Right lobe of liver (tissue), 6 donors: ENCODE measurements around the gene OR11A1. TPM values are rescaled to one million over a fixed set of nuclear protein-coding genes. Genes with fewer than 3 reads are reported as not detected.
"Not testable (repeated sequence)": the region's sequence is repeated elsewhere in the genome, so short reads cannot be mapped to it uniquely, and the experiment has no call there.

Experiments
- ATAC-seq, 4 donors: fragments of 200-7000 bp; cut with Tn5 transposase; one replicate each; pipeline ENCODE4 v1.9.1; 2020; ENCODE audit warnings: mild to moderate bottlenecking in 4 of 4, moderate library complexity in 4 of 4
- DNase-seq, 3 donors: peaks; one replicate each; pipeline ENCODE4 v3.0.0-alpha.2; 2020
- H3K27ac ChIP-seq, 3 donors: fragments of 200-600 bp; one replicate each; pipeline ENCODE4 v1.8.0; 2022
- H3K27me3 ChIP-seq, 2 donors: fragments of 200-600 bp; one replicate each; pipeline ENCODE4 v1.8.0; 2022
- H3K36me3 ChIP-seq, 4 donors: fragments of 200-600 bp; sonication (generic) in 1 of 4; one replicate each; pipeline versions ENCODE4 v1.5.1 to v1.8.0; 2017 to 2022; ENCODE audit warnings: control low read depth in 1 of 4
- H3K4me1 ChIP-seq, 4 donors: fragments of 200-600 bp; sonication (generic) in 1 of 4; one replicate each; pipeline versions ENCODE4 v1.5.1 to v1.8.0; 2017 to 2022; ENCODE audit warnings: control low read depth in 1 of 4
- H3K4me3 ChIP-seq, 3 donors: fragments of 200-600 bp; one replicate each; pipeline ENCODE4 v1.8.0; 2022
- H3K9me3 ChIP-seq, 4 donors: fragments of 200-600 bp; sonication (generic) in 1 of 4; one replicate each; pipeline versions ENCODE4 v1.5.1 to v1.8.0; 2017 to 2022; ENCODE audit warnings: control low read depth in 1 of 4
- CTCF ChIP-seq, 4 donors: fragments of 200-600 bp in 3 of 4; fragments of 450-650 bp in 1 of 4; IDR thresholded peaks; one replicate each; pipeline versions ENCODE4 v1.5.1 to v1.8.0; 2016 to 2022; ENCODE audit warnings: antibody characterized with exemption in 4 of 4, mild to moderate bottlenecking in 2 of 4
- POLR2A ChIP-seq: fragments of 450-650 bp; IDR thresholded peaks from one replicate; pipeline ENCODE4 v1.6.1; 2017; ENCODE audit warnings: antibody characterized with exemption, mild to moderate bottlenecking
- WGBS: methylation state at CpG from one replicate; pipeline ENCODE4 v1.1.6; 2018; ENCODE audit warnings: low coverage, low lambda C conversion rate; ENCODE audit not compliant: insufficient coverage; ENCODE audit errors: missing lambda C conversion rate; 5-methylcytosine and 5-hydroxymethylcytosine counted together
- intact Hi-C, 2 donors: fragments of 100-400 bp; cut with DNase I; formaldehyde crosslinking; loops; one replicate each; pipeline versions ENCODE4 v1.11.2 to v1.14.1; 2022
- total RNA-seq, 6 experiments: library from RNA; depleted of rRNA in 2 of 6; stranded (reverse); fragments of >200 nt in 2 of 6; fragmentation: NEBNext Ultra II Directional in 3 of 6; extraction: Animal tissue kit (Norgen Biotek cat#: 25700) in 3 of 6; gene quantifications; one replicate each; pipeline versions ENCODE4 v1.1.0 to v1.2.4, GENCODE V29; 2016 to 2023
- donor health status: DM: no; HTN: yes; CAD: no.
- donor health status: DM: no; HTN: no; CAD: no.
- donor health status: DM: no; HTN: no; CAD: no.
- donor health status: DM: no; HTN: yes; CAD: no.
- donor health status: DM: no; HTN: yes; CAD: no.

The OR11A1 gene
- total RNA-seq, 6 experiments from 2014 or later: not detected

GRCh38 chr6:29447670-29448069 is 9.2 kb downstream of the OR11A1 start:
- intact Hi-C loops: no loop called here
- ATAC-seq: no peak

GRCh38 chr6:29444031-29444430 is 12.8 kb downstream of the OR11A1 start:
- H3K36me3 ChIP-seq, intact Hi-C loops, H3K27me3 ChIP-seq, ATAC-seq, H3K9me3 ChIP-seq, H3K4me3 ChIP-seq, H3K27ac ChIP-seq, DNase-seq, H3K4me1 ChIP-seq: not testable (repeated sequence)
- 33% methylated on average over 1 of the region's 1 CpG for WGBS

More at GRCh38 chr6:29447670-29448069, 9.2 kb downstream of the OR11A1 start:
- H3K4me1 ChIP-seq: no peaks in the 10 kb centered on the region
- 75% methylated on average over 1 of the region's 1 CpG for WGBS
- no peaks in the 10 kb centered on the region for H3K36me3 ChIP-seq
- no peaks in the 10 kb centered on the region for H3K9me3 ChIP-seq
- H3K27me3 ChIP-seq: no peaks in the 10 kb centered on the region
- TF ChIP-seq POLR2A (no peak), CTCF (IDR thresholded peaks at IDR 0.05) (no peak)
- H3K4me3 ChIP-seq: no peak overlapping the region
- DNase-seq: no peak
- H3K27ac ChIP-seq: no peak overlapping the region

- Histone ChIP-seq H3K4me1 (no peaks in the 10 kb centered on the region), H3K4me3 (no peak overlapping the region), H3K36me3 (no peaks in the 10 kb centered on the region), H3K27me3 (no peaks in the 10 kb centered on the region), H3K27ac (no peak overlapping the region), H3K9me3 (no peaks in the 10 kb centered on the region)
- WGBS: 71% methylated on average over 1 of the region's 1 CpG
- no peak for ATAC-seq
- no peak for TF ChIP-seq POLR2A
- DNase-seq: no peak
- intact Hi-C loops: no loop called here
These were observed 14.2 kb downstream of the OR11A1 start for GRCh38 chr6:29442719-29443118.

GRCh38 chr6:29439006-29439405 is 17.9 kb downstream of the OR11A1 start, which contains the start of gene OR10C1:
TSS of gene OR10C1 (plus strand) at chr6:29439306. CDS start at chr6:29440016, 710 bp downstream.
- no peak for DNase-seq
- no peaks in the 10 kb centered on the region for H3K27me3 ChIP-seq
- H3K36me3 ChIP-seq: no peaks in the 10 kb centered on the region
- H3K27ac ChIP-seq: no peak within 1 kb of the TSS
- TF ChIP-seq CTCF (IDR thresholded peaks at IDR 0.05) (no peak), POLR2A (no peak)
- intact Hi-C loops: no loop called here
- H3K9me3 ChIP-seq: no peaks in the 10 kb centered on the region
- no peaks in the 10 kb centered on the region for H3K4me1 ChIP-seq
- H3K4me3 ChIP-seq: no peak within 1 kb of the TSS
- ATAC-seq: no peak

GRCh38 chr6:29436730-29437129 is 20.1 kb downstream of the OR11A1 start:
- ATAC-seq, H3K4me1 ChIP-seq, H3K4me3 ChIP-seq, DNase-seq, intact Hi-C loops, H3K27me3 ChIP-seq, H3K36me3 ChIP-seq, H3K9me3 ChIP-seq, H3K27ac ChIP-seq: not testable (repeated sequence)
- 53% methylated on average over 16 of the region's 18 CpGs for WGBS

- intact Hi-C loops: no loop called here
- DNase-seq (no peak), ATAC-seq (peak in 1 of 4 donors; percentile 57)
- H3K4me3 ChIP-seq: no peak overlapping the region
- H3K27ac ChIP-seq: no peak overlapping the region
- H3K9me3 ChIP-seq: no peaks in the 10 kb centered on the region
- TF ChIP-seq POLR2A: no peak
- no peak for TF ChIP-seq CTCF (IDR thresholded peaks at IDR 0.05)
- H3K4me1 ChIP-seq: no peaks in the 10 kb centered on the region
- H3K36me3 ChIP-seq: no peaks in the 10 kb centered on the region
- H3K27me3 ChIP-seq: no peaks in the 10 kb centered on the region
- WGBS: 85% methylated on average over 2 of the region's 3 CpGs
These were observed 30.2 kb downstream of the OR11A1 start for GRCh38 chr6:29426654-29427053.
